ENCODE data around the gene PAPSS2.

PAPSS2 gene

GRCh38 chr10:87753995-87754866 lies 94.6 kb downstream of the PAPSS2 start:
- no peak for DNase-seq

GRCh38 chr10:87757685-87758084 lies 98.0 kb downstream of the PAPSS2 start:
- DNase-seq = no peak

DNA sequence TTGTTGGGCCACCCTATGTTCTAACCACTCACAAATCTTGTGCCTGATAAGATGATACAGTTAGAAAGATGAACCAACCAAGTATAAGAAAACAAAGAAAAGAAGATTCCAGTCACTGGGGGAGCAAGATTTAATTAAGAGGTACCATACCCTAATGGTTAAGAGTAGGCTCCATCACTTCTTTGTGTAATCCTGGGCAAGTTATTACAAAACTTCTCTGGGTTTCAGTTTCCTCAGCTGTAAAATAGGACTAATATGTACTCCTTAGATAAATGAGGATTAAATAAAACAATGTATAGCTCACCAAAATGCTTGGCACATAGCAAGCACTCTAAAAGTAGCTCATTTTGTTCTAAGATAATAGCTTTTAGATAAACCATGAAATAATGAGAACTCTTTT lies 99.9 kb downstream of the PAPSS2 start:
- DNase-seq = no peak

GRCh38 chr10:87760195-87760905 lies 100.7 kb downstream of the PAPSS2 start:
- DNase-seq = no peak

GRCh38 chr10:87761153-87761552 lies 101.5 kb downstream of the PAPSS2 start:
- no peak for DNase-seq

GRCh38 chr10:87761892-87762291 lies 102.2 kb downstream of the PAPSS2 start:
- peak; percentile 47 to 63 for DNase-seq

- no peak for DNase-seq
Measured at GRCh38 chr10:87763086-87763861, 103.6 kb downstream of the PAPSS2 start.

GRCh38 chr10:87764072-87764934 lies 104.6 kb downstream of the PAPSS2 start:
- no peak for DNase-seq

GRCh38 chr10:87765666-87766376 lies 106.1 kb downstream of the PAPSS2 start:
- no peak for DNase-seq

DNA sequence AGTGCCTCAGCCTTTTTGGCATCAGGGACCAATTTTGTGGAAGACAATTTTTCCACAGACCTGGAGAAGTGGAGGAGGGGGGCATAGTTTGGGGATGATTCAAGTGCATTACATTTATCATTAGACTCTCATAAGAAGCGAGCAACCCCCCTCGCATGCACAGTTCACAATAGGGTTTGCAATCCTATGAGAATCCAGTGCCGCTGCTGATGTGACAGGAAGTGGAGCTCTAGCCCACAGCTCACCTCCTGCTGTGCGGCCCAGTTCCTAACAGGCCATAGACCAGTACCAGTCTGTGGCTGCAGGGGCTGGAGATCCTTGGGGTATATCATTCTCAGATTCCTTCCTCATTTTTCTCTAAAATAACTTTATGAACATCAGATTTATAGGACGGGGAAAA lies 107.6 kb downstream of the PAPSS2 start:
- no peak for DNase-seq

DNA sequence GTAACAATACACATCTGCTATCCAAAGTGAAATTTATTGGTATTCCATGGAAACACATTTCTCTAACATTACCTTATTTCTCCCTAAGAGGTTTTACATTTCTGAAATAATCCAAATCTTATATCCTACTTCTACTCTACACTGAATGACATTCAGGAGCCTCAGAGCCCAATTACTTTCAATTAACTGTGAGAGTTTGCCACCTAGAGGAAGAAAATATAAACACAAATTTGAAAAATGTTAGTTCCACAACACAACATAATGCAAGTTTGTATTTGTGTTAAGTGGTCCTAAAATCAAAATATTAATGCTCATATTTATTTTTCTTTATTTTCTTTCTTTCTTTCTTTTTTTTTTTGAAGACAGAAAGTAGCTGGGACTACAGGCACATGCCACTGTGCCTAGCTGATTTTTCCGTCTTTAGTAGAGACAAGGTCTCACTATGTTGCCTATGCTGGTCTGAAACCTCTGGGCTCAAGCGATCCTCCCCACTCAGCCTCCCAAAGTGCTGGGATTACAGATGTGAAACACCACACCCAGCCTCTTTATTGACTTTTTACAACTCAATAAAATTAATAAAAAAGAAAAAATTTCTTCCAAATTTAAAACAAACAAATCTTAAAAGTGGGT lies 112.3 kb downstream of the PAPSS2 start:
- no peak for DNase-seq

GRCh38 chr10:87775766-87776165 lies 116.1 kb downstream of the PAPSS2 start:
- DNase-seq = no peak

- no peak for DNase-seq
Measured at GRCh38 chr10:87776328-87776727, 116.7 kb downstream of the PAPSS2 start.

DNA sequence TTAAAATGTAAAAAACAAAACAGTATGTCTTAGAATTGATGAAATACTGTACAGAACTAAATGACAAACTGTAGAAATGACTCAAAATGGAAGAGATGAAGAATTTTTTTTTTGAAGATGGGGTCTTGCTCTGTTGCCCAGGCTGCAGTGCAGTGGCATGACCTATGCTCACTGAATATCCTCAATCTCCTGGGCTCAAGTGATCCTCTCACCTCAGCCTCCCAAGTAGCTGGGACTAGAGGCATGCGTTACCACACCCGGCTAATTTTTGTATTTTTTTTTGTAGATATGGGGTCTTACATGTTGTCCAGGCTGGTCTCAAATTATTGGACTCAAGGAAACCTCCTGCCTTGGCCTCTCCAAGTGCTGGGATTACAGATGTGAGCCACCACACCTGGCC lies 121.9 kb downstream of the PAPSS2 start:
- DNase-seq = no peak

GRCh38 chr10:87782721-87783120 lies 123.0 kb downstream of the PAPSS2 start:
- DNase-seq = no peak

DNA sequence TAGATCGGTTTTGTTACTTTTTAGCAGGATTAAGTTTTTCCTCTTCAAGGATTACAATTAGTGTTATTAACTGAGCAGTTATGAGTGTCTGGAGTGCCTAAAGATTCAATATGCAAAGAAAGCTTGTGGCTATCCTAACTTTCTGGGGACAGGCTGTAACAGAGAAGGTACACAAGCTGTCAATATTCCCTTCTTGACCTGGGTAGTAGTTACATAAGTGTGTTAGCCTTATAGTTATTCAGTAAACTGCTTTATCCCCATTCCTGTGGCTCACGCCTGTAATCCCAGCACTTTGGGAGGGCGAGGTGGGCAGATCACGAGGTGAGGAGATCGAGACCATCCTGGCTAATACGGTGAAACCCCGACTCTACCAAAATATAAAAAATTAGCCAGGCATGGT lies 126.7 kb downstream of the PAPSS2 start:
- DNase-seq = no peak

GRCh38 chr10:87790185-87790584 lies 130.5 kb downstream of the PAPSS2 start:
- DNase-seq = no peak

GRCh38 chr10:87794285-87794684 lies 134.6 kb downstream of the PAPSS2 start:
- DNase-seq = no peak
